ENCODE data around the gene ZNF609. TPM values are rescaled to one million over a fixed set of nuclear protein-coding genes. Genes with fewer than 3 reads are reported as not detected.
A peak's percentile ranks its signal among the peaks of the same experiment; 100 is the strongest.

ZNF609 gene
- total RNA-seq, 1 donor from 2014 or later = 28.6 TPM

DNA sequence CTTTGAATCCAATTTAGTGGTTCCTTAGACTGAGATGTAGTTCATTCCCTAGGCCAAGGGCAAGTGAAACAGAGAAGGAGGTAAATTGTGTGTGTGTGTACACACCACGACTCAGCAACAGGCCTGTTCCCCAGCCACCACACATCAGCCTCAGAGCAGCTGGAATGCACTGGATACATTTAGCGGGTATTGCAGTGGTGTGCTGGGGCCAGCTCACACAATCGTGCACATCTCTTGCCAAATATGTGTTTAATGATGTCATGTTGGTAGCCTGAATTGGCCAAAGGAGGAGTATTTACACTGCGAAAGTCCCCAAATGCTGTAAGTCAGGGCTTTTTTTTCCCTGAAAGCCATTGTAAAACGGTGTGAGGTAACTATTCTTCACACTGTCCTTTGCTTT lies 232.8 kb downstream of the ZNF609 start:
- TF ChIP-seq, protein P1, sequence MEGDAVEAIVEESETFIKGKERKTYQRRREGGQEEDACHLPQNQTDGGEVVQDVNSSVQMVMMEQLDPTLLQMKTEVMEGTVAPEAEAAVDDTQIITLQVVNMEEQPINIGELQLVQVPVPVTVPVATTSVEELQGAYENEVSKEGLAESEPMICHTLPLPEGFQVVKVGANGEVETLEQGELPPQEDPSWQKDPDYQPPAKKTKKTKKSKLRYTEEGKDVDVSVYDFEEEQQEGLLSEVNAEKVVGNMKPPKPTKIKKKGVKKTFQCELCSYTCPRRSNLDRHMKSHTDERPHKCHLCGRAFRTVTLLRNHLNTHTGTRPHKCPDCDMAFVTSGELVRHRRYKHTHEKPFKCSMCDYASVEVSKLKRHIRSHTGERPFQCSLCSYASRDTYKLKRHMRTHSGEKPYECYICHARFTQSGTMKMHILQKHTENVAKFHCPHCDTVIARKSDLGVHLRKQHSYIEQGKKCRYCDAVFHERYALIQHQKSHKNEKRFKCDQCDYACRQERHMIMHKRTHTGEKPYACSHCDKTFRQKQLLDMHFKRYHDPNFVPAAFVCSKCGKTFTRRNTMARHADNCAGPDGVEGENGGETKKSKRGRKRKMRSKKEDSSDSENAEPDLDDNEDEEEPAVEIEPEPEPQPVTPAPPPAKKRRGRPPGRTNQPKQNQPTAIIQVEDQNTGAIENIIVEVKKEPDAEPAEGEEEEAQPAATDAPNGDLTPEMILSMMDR (IDR thresholded peaks at IDR 0.05) = no peak
- DNase-seq (no peak), ATAC-seq (ENCODE audit: low read depth) (no peak)
- H3K9me3 Mint-ChIP-seq = no peaks in the 10 kb centered on the region
- intact Hi-C loops (cut with micrococcal nuclease) = no loop called here
- CTCF ChIA-PET = no interaction called here
- peaks cover 41% of the 10 kb centered on the region for H3K36me3 Mint-ChIP-seq (ENCODE audit: low read depth)
- H3K27ac Mint-ChIP-seq = no peak overlapping the region
- peaks cover 49% of the 10 kb centered on the region for H3K4me1 Mint-ChIP-seq
- no peaks in the 10 kb centered on the region for H3K27me3 Mint-ChIP-seq
- POLR2A ChIA-PET = no interaction called here
- no peak overlapping the region for H3K4me3 Mint-ChIP-seq

DNA sequence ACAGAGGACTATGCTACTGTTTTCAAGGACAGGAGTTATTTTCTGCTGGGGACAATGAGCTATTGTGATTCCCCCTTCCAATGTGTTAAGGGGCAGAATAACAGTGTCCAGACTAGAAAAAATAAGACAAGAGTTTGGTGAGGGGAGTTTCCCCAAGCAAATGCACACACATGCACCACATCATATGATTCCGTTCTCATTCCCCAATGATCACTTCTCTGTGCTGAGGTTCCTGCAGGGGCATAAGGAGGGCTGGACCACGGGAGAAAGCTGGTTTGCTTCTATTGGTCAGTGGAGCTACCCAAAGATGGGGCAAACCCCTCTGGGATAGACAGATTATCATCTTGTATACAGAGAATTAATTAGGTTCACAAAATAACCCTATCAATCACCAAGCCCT lies 234.4 kb downstream of the ZNF609 start:
- ChIA-PET POLR2A (interaction anchor here (0.6 to 1.3 kb wide), 3 partner anchors 33 to 210 kb away, joined by 3 to 5 read pairs (median 4); no protein-coding TSS in a partner anchor), CTCF (interaction anchor here (1.0 to 2.5 kb wide), 2 partner anchors 33 to 131 kb away, joined by 3 to 22 read pairs; partner anchors contain the start of gene PIF1)
- Mint-ChIP-seq H3K27me3 (no peaks in the 10 kb centered on the region), H3K36me3 (ENCODE audit: low read depth) (peaks cover 28% of the 10 kb centered on the region), H3K4me3 (no peak overlapping the region), H3K4me1 (peaks cover 66% of the 10 kb centered on the region), H3K27ac (peak overlapping the region; percentile 83), H3K9me3 (no peaks in the 10 kb centered on the region)
- intact Hi-C loops (cut with micrococcal nuclease) = no loop called here
- no peak for ATAC-seq (ENCODE audit: low read depth)
- TF ChIP-seq, protein P1 (IDR thresholded peaks at IDR 0.05) = no peak
- DNase-seq = no peak

DNA sequence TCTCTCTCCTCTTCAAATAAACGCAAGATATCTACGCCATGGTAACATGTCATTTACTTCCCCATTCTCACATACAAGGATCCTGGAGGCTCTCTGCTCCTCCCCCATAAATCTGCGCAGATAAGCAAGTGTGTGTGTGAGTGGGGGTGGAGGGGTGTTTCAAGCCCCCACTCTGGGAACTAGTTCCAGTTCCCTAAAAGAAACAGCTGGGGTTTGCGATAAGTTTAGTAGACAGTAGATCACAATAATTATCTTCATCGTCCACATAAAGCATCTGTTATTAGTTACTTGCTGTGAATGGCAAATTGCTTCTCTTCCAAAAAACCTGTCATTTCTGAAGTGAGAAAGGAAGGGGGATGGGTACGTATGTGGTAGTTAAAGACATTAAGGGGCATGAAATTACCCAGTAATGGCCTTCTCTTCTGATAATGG lies 235.2 kb downstream of the ZNF609 start:
- peaks cover 73% of the 10 kb centered on the region for H3K4me1 Mint-ChIP-seq
- TF ChIP-seq, protein P1 (IDR thresholded peaks at IDR 0.05) = no peak
- peak; percentile 93 for ATAC-seq (ENCODE audit: low read depth)
- H3K4me3 Mint-ChIP-seq = peak overlapping the region; percentile 40
- peaks cover 26% of the 10 kb centered on the region for H3K36me3 Mint-ChIP-seq (ENCODE audit: low read depth)
- ChIA-PET CTCF (interaction anchor here (1.0 to 2.5 kb wide), 3 partner anchors 9 to 130 kb away, joined by 3 to 22 read pairs (median 16); partner anchors contain the start of gene PIF1), POLR2A (interaction anchor here (0.6 to 1.3 kb wide), 8 partner anchors 10 to 1122 kb away, joined by 3 to 5 read pairs (median 3); partner anchors contain the start of gene RNU5B-1)
- H3K9me3 Mint-ChIP-seq = no peaks in the 10 kb centered on the region
- peak overlapping the region; percentile 83 for H3K27ac Mint-ChIP-seq
- peak; percentile 23 for DNase-seq
- H3K27me3 Mint-ChIP-seq = no peaks in the 10 kb centered on the region
- intact Hi-C loops (cut with micrococcal nuclease) = no loop called here

DNA sequence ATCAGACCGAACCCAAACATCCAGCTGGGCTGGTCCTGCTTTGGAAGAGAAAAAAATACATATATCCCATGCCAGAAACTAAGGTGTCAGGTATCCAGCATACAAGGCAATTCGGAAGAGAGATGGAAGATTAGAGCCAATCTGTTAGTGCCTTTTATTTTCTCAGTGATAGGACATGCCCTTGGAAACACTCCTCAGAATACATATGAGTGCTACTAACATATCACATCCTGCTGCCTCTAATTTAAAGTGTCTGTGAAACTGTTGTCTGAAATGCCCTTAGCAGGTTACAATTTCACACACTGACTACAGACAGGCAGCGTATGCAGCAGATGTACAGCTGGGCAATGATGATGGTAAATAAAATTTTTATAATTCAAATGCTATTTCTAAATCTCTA lies 236.1 kb downstream of the ZNF609 start:
- no peaks in the 10 kb centered on the region for H3K27me3 Mint-ChIP-seq
- CTCF ChIA-PET = interaction anchor here (2.5 kb wide), 2 partner anchors 10 to 32 kb away, joined by 16 to 22 read pairs; no protein-coding TSS in a partner anchor
- ATAC-seq (ENCODE audit: low read depth) = no peak
- peak overlapping the region; percentile 8 for H3K4me3 Mint-ChIP-seq
- H3K4me1 Mint-ChIP-seq = peaks cover 82% of the 10 kb centered on the region
- POLR2A ChIA-PET = interaction anchor here (0.8 to 1.2 kb wide), 2 partner anchors 151 to 292 kb away, joined by 3 to 4 read pairs; no protein-coding TSS in a partner anchor
- TF ChIP-seq, protein P1 (IDR thresholded peaks at IDR 0.05) = no peak
- no peak for DNase-seq
- peaks cover 20% of the 10 kb centered on the region for H3K36me3 Mint-ChIP-seq (ENCODE audit: low read depth)
- H3K27ac Mint-ChIP-seq = peak overlapping the region; percentile 83
- no peaks in the 10 kb centered on the region for H3K9me3 Mint-ChIP-seq
- intact Hi-C loops (cut with micrococcal nuclease) = no loop called here

DNA sequence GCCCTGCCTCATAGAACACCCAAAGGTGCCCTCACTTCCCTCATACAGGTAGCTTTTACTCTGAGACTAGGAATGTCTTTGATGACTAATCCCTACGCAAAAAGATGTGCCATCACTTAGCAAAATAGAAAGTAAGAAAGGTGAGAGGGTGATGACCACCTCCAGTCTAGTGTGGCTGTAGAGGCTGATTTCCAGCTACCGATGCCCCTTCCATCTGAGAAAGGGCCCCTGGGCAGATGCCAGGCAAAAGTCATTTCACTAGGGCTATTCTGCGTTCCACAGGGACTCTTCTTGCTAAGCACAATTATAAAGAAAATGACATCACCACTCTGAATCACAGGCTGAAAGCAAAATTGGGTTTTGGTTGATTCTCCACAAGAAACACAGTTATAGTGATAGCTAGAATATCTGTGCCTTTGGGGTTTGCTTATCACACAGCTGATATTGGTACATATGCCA lies 237.6 kb downstream of the ZNF609 start:
- H3K4me1 Mint-ChIP-seq = peaks cover 89% of the 10 kb centered on the region
- intact Hi-C loops (cut with micrococcal nuclease) = no loop called here
- ATAC-seq (ENCODE audit: low read depth) = no peak
- H3K27me3 Mint-ChIP-seq = no peaks in the 10 kb centered on the region
- TF ChIP-seq, protein P1 (IDR thresholded peaks at IDR 0.05) = no peak
- no peak for DNase-seq
- POLR2A ChIA-PET = interaction anchor here (0.7 kb wide), 1 partner anchor 76 kb away, joined by 3 read pairs; no protein-coding TSS in a partner anchor
- peak overlapping the region; percentile 65 for H3K27ac Mint-ChIP-seq
- peaks cover 18% of the 10 kb centered on the region for H3K36me3 Mint-ChIP-seq (ENCODE audit: low read depth)
- H3K4me3 Mint-ChIP-seq = no peak overlapping the region
- CTCF ChIA-PET = interaction anchor here (1.0 to 2.3 kb wide), 2 partner anchors 11 to 30 kb away, joined by 5 to 10 read pairs; no protein-coding TSS in a partner anchor
- no peaks in the 10 kb centered on the region for H3K9me3 Mint-ChIP-seq
